H1 (cell line): ENCODE measurements around the gene CC2D1A. TPM values are rescaled to one million over a fixed set of nuclear protein-coding genes. Genes with fewer than 3 reads are reported as not detected.

Experiments
- ATF2 ChIP-seq: IDR thresholded peaks from 2 replicates; pipeline ENCODE4 v1.6.1; 2012; ENCODE audit warnings: low read length, inconsistent platforms
- BCL11A ChIP-seq, 2 experiments: IDR thresholded peaks; one replicate each; pipeline ENCODE4 v1.6.1; 2011; ENCODE audit warnings: low read depth in 2 of 2, low read length in 2 of 2, mild to moderate bottlenecking in 2 of 2
- CEBPB ChIP-seq: IDR thresholded peaks from 2 replicates; pipeline ENCODE4 v1.6.1; 2012; ENCODE audit warnings: low read depth, low read length
- EZH2 ChIP-seq: fragments of 200-600 bp; sonication (generic); IDR thresholded peaks from 2 replicates; pipeline ENCODE4 v1.7.1; 2012; ENCODE audit warnings: low read depth, mild to moderate bottlenecking, moderate library complexity, low read length, inconsistent platforms; ENCODE audit not compliant: severe bottlenecking
- PHF8 ChIP-seq: fragments of 200-600 bp; sonication (generic); conservative IDR thresholded peaks from 2 replicates; pipeline ENCODE4 v1.7.1; 2012; ENCODE audit warnings: low read depth, mild to moderate bottlenecking, inconsistent platforms, low read length, moderate library complexity
- RXRA ChIP-seq: IDR thresholded peaks from 2 replicates; pipeline ENCODE4 v1.6.1; 2011; ENCODE audit warnings: low read depth, mild to moderate bottlenecking, low read length, moderate library complexity; ENCODE audit not compliant: insufficient read depth
- SIN3A ChIP-seq, 2 experiments: IDR thresholded peaks in 1 of 2; conservative IDR thresholded peaks in 1 of 2; 2 replicates each; pipeline ENCODE4 v1.6.1; 2011 to 2012; ENCODE audit warnings: low read length in 2 of 2, improper control_type of control experiment in 1 of 2, low read depth in 1 of 2, mild to moderate bottlenecking in 1 of 2
- SUZ12 ChIP-seq: fragments of 200-600 bp; sonication (generic); IDR thresholded peaks from 2 replicates; pipeline ENCODE4 v1.6.1; 2012; ENCODE audit warnings: mild to moderate bottlenecking, inconsistent platforms, low read length, moderate library complexity, mixed read lengths
- TAF1 ChIP-seq: IDR thresholded peaks from 2 replicates; pipeline ENCODE4 v1.6.1; 2011; ENCODE audit warnings: mild to moderate bottlenecking, low read depth, low read length
- TAF7 ChIP-seq: optimal IDR thresholded peaks from 2 replicates; pipeline ENCODE3; 2011; ENCODE audit warnings: low read depth, mild to moderate bottlenecking, inconsistent platforms, low read length, moderate library complexity, borderline replicate concordance
- TBP ChIP-seq: IDR thresholded peaks from 2 replicates; pipeline ENCODE4 v1.6.1; 2011; ENCODE audit warnings: low read depth, low read length, improper control_type of control experiment
- polyA plus RNA-seq, 7 experiments: library from polyadenylated mRNA; depleted of rRNA in 3 of 7; stranded (reverse) in 5 of 7; unstranded in 2 of 7; fragments of >200 nt in 5 of 7; fragments of 200-250 nt in 2 of 7; gene quantifications; 1 replicate in 5 of 7; 2 replicates in 1 of 7; 4 replicates in 1 of 7; pipeline versions ENCODE4 v1.2.1 to v1.2.3, GENCODE V29; 2011 to 2013; ENCODE audit warnings: missing spikeins in 2 of 7, mixed read lengths in 2 of 7
- total RNA-seq: library from RNA; stranded (reverse); fragmentation: NEBNext Ultra II Directional; extraction: Animal tissue kit (Norgen Biotek cat#: 25700); gene quantifications from 2 replicates; pipeline ENCODE4 v1.2.1, GENCODE V29; 2021

Gene CC2D1A
- total and polyA plus RNA-seq, 2 of the 8 experiments (the other 6 are each of a cell fraction or from before 2014, with no cell fraction given), result 12.5 to 33.0 TPM

- TF ChIP-seq ATF2, result no peak
- peak; percentile 28; the same call in 1 of the 2 replicates for TF ChIP-seq SUZ12
- TF ChIP-seq PHF8, result no peak
- TF ChIP-seq TAF7, result no peak
- TF ChIP-seq SIN3A (conservative IDR thresholded peaks at IDR 0.05 in 1 of 2, IDR thresholded peaks at IDR 0.05 in 1 of 2; ENCODE audit: low read depth in 1 of 2, low read length in 2 of 2), result no peak
- no peak for TF ChIP-seq CEBPB
- no peak for TF ChIP-seq BCL11A (IDR thresholded peaks at IDR 0.05; ENCODE audit: low read depth in 2 of 2, low read length in 2 of 2)
- TF ChIP-seq TAF1, result no peak
- no peak for TF ChIP-seq RXRA
- peak; percentile 47 for TF ChIP-seq EZH2
- TF ChIP-seq TBP, result no peak
These were observed 41.8 kb upstream of the CC2D1A start (continued) for GRCh38 chr19:13864046-13864666.
